Neuron (in vitro differentiated cells): ENCODE results near the gene INPP1.
"Not testable (repeated sequence)": the region's sequence is repeated elsewhere in the genome, so short reads cannot be mapped to it uniquely, and the experiment has no call there.

ENCODE experiments used
- H2AFZ ChIP-seq: one replicate; pipeline ENCODE4 v1.6.1; 2013; ENCODE audit warnings: low read depth, mild to moderate bottlenecking, inconsistent platforms, low read length, moderate library complexity
- H3K27me3 ChIP-seq: one replicate; pipeline ENCODE4 v1.6.1; 2013; ENCODE audit warnings: low read length; ENCODE audit not compliant: insufficient read depth
- H3K36me3 ChIP-seq: one replicate; pipeline ENCODE4 v1.6.1; 2013; ENCODE audit warnings: low read length; ENCODE audit not compliant: insufficient read depth
- H3K4me1 ChIP-seq: one replicate; pipeline ENCODE4 v1.6.1; 2013; ENCODE audit warnings: low read length; ENCODE audit not compliant: insufficient read depth
- H3K4me3 ChIP-seq: 2 replicates; pipeline ENCODE4 v1.5.1; 2013; ENCODE audit warnings: mild to moderate bottlenecking, low read length, moderate library complexity
- H3K9me3 ChIP-seq: one replicate; pipeline ENCODE4 v1.6.1; 2013; ENCODE audit warnings: low read length

INPP1 gene

GRCh38 chr2:190343536-190344275, at the start of gene INPP1:
Gene INPP1 (plus strand): TSS chr2:190343589. CDS start chr2:190360103, 16,514 bp downstream.
- Histone ChIP-seq H3K4me3 (peak within 1 kb of the TSS; percentile 52), H2AFZ (peak within 1 kb of the TSS; percentile 97), H3K4me1 (no peaks in the 10 kb centered on the region), H3K36me3 (no peaks in the 10 kb centered on the region), H3K27me3 (no peaks in the 10 kb centered on the region), H3K9me3 (no peaks in the 10 kb centered on the region)

- H2AFZ ChIP-seq, H3K9me3 ChIP-seq, H3K27me3 ChIP-seq, H3K4me3 ChIP-seq, H3K4me1 ChIP-seq: not testable (repeated sequence)
- H3K36me3 ChIP-seq: peaks cover 36% of the 10 kb centered on the region
Observed at GRCh38 chr2:190297880-190298279, 45.5 kb upstream of the INPP1 start.

- H3K4me3 ChIP-seq: no peak overlapping the region
- H3K36me3 ChIP-seq: peaks cover 21% of the 10 kb centered on the region
- H3K9me3 ChIP-seq: no peaks in the 10 kb centered on the region
- no peaks in the 10 kb centered on the region for H3K4me1 ChIP-seq
- no peaks in the 10 kb centered on the region for H3K27me3 ChIP-seq
- H2AFZ ChIP-seq: no peak overlapping the region
Observed at GRCh38 chr2:190301032-190301431, 42.4 kb upstream of the INPP1 start.

- no peaks in the 10 kb centered on the region for H3K27me3 ChIP-seq
- peaks cover 20% of the 10 kb centered on the region for H3K36me3 ChIP-seq
- no peaks in the 10 kb centered on the region for H3K9me3 ChIP-seq
- no peak overlapping the region for H2AFZ ChIP-seq
- no peaks in the 10 kb centered on the region for H3K4me1 ChIP-seq
- H3K4me3 ChIP-seq: no peak overlapping the region
Observed at GRCh38 chr2:190302052-190302451, 41.3 kb upstream of the INPP1 start.

- Histone ChIP-seq H2AFZ (no peak overlapping the region), H3K36me3 (peaks cover 21% of the 10 kb centered on the region), H3K4me1 (no peaks in the 10 kb centered on the region), H3K27me3 (no peaks in the 10 kb centered on the region), H3K4me3 (no peak overlapping the region), H3K9me3 (no peaks in the 10 kb centered on the region)
Observed at GRCh38 chr2:190303647-190304046, 39.7 kb upstream of the INPP1 start.

GRCh38 chr2:190304404-190304803, 39.0 kb upstream of the INPP1 start:
- Histone ChIP-seq H3K4me1 (no peaks in the 10 kb centered on the region), H3K36me3 (peaks cover 23% of the 10 kb centered on the region)

GRCh38 chr2:190308031-190308430, 35.4 kb upstream of the INPP1 start:
- H3K4me3 ChIP-seq: no peak overlapping the region
- peaks cover 27% of the 10 kb centered on the region for H3K36me3 ChIP-seq
- no peaks in the 10 kb centered on the region for H3K9me3 ChIP-seq
- H3K4me1 ChIP-seq: no peaks in the 10 kb centered on the region
- H3K27me3 ChIP-seq: no peaks in the 10 kb centered on the region
- no peak overlapping the region for H2AFZ ChIP-seq

More at GRCh38 chr2:190304404-190304803, 39.0 kb upstream of the INPP1 start:
- Histone ChIP-seq H3K27me3 (no peaks in the 10 kb centered on the region), H2AFZ (no peak overlapping the region), H3K4me3 (no peak overlapping the region), H3K9me3 (no peaks in the 10 kb centered on the region)

GRCh38 chr2:190311893-190312634, 31.3 kb upstream of the INPP1 start:
- no peak overlapping the region for H2AFZ ChIP-seq
- no peaks in the 10 kb centered on the region for H3K9me3 ChIP-seq
- no peak overlapping the region for H3K4me3 ChIP-seq
- no peaks in the 10 kb centered on the region for H3K4me1 ChIP-seq
- no peaks in the 10 kb centered on the region for H3K27me3 ChIP-seq
- peaks cover 20% of the 10 kb centered on the region for H3K36me3 ChIP-seq

GRCh38 chr2:190312635-190313025, 30.8 kb upstream of the INPP1 start:
- H3K36me3 ChIP-seq: peaks cover 20% of the 10 kb centered on the region
- H3K4me1 ChIP-seq: not testable (repeated sequence)

GRCh38 chr2:190313880-190314279, 29.5 kb upstream of the INPP1 start:
- Histone ChIP-seq H3K27me3 (no peaks in the 10 kb centered on the region), H3K9me3 (no peaks in the 10 kb centered on the region), H3K4me1 (peaks cover 8% of the 10 kb centered on the region), H3K4me3 (no peak overlapping the region), H2AFZ (no peak overlapping the region), H3K36me3 (peaks cover 13% of the 10 kb centered on the region)

More at GRCh38 chr2:190312635-190313025, 30.8 kb upstream of the INPP1 start:
- H3K9me3 ChIP-seq, H3K4me3 ChIP-seq, H3K27me3 ChIP-seq, H2AFZ ChIP-seq: not testable (repeated sequence)

GRCh38 chr2:190315273-190315672, 28.1 kb upstream of the INPP1 start:
- no peak overlapping the region for H2AFZ ChIP-seq
- H3K9me3 ChIP-seq: no peaks in the 10 kb centered on the region
- no peaks in the 10 kb centered on the region for H3K27me3 ChIP-seq
- no peak overlapping the region for H3K4me3 ChIP-seq
- peaks cover 8% of the 10 kb centered on the region for H3K4me1 ChIP-seq
- H3K36me3 ChIP-seq: peaks cover 10% of the 10 kb centered on the region

- H3K27me3 ChIP-seq: no peaks in the 10 kb centered on the region
- H3K9me3 ChIP-seq: no peaks in the 10 kb centered on the region
- H3K4me3 ChIP-seq: peak overlapping the region; percentile 85
- H3K4me1 ChIP-seq: peaks cover 12% of the 10 kb centered on the region
- peaks cover 2% of the 10 kb centered on the region for H3K36me3 ChIP-seq
- no peak overlapping the region for H2AFZ ChIP-seq
Observed at GRCh38 chr2:190318514-190318913, 24.9 kb upstream of the INPP1 start.

GRCh38 chr2:190318931-190319554, 24.3 kb upstream of the INPP1 start:
- peak overlapping the region; percentile 85 for H3K4me3 ChIP-seq
- peaks cover 2% of the 10 kb centered on the region for H3K36me3 ChIP-seq
- H2AFZ ChIP-seq: peak overlapping the region; percentile 41
- no peaks in the 10 kb centered on the region for H3K27me3 ChIP-seq
- no peaks in the 10 kb centered on the region for H3K9me3 ChIP-seq
- H3K4me1 ChIP-seq: peaks cover 12% of the 10 kb centered on the region
